GM12878 (cell line): ENCODE data around the gene CNTN4. TPM values are rescaled to one million over a fixed set of nuclear protein-coding genes. Genes with fewer than 3 reads are reported as not detected.
A peak's percentile ranks its signal among the peaks of the same experiment; 100 is the strongest.

Source experiments
- BCLAF1 ChIP-seq: fragments of 450-650 bp; IDR thresholded peaks from 2 replicates; pipeline ENCODE4 v1.6.1; 2017; ENCODE audit warnings: antibody characterized with exemption, mild to moderate bottlenecking, moderate library complexity
- BHLHE40 ChIP-seq, 2 experiments: fragments of 450-650 bp in 1 of 2; IDR thresholded peaks; 2 replicates each; pipeline ENCODE4 v1.6.1; 2011 to 2017; ENCODE audit warnings: low read depth in 2 of 2, borderline replicate concordance in 1 of 2, improper control_type of control experiment in 1 of 2, low read length in 1 of 2, mild to moderate bottlenecking in 1 of 2
- EGR1 ChIP-seq, 2 experiments: IDR thresholded peaks; 1 replicate in 1 of 2; 2 replicates in 1 of 2; pipeline ENCODE4 v1.6.1; 2011 to 2012; ENCODE audit warnings: low read depth in 2 of 2, low read length in 2 of 2, borderline replicate concordance in 1 of 2, mild to moderate bottlenecking in 1 of 2, moderate library complexity in 1 of 2
- ETV6 ChIP-seq, 2 experiments: fragments of 450-650 bp in 1 of 2; IDR thresholded peaks in 1 of 2; conservative IDR thresholded peaks in 1 of 2; 2 replicates each; pipeline ENCODE4 v1.6.1; 2014; ENCODE audit warnings: antibody characterized with exemption in 1 of 2, borderline replicate concordance in 1 of 2, low read depth in 1 of 2, mild to moderate bottlenecking in 1 of 2, moderate library complexity in 1 of 2
- FOXM1 ChIP-seq: IDR thresholded peaks from 2 replicates; pipeline ENCODE4 v1.6.1; 2012; ENCODE audit warnings: low read depth, mild to moderate bottlenecking, inconsistent platforms, low read length, moderate library complexity
- JUNB ChIP-seq: IDR thresholded peaks from 2 replicates; pipeline ENCODE4 v1.6.1; 2016; ENCODE audit warnings: antibody characterized with exemption, mild to moderate bottlenecking
- MEF2A ChIP-seq: IDR thresholded peaks from 2 replicates; pipeline ENCODE4 v1.6.1; 2011; ENCODE audit warnings: low read depth, mild to moderate bottlenecking, low read length, moderate library complexity; ENCODE audit not compliant: insufficient read depth
- MTA3 ChIP-seq: IDR thresholded peaks from 2 replicates; pipeline ENCODE4 v1.6.1; 2012; ENCODE audit warnings: low read length, inconsistent platforms, borderline replicate concordance
- NBN ChIP-seq: fragments of 450-650 bp; IDR thresholded peaks from 2 replicates; pipeline ENCODE4 v1.6.1; 2016
- NFYB ChIP-seq: IDR thresholded peaks from 2 replicates; pipeline ENCODE4 v1.6.1; 2011; ENCODE audit warnings: low read depth, mild to moderate bottlenecking, low read length, improper control_type of control experiment, moderate library complexity; ENCODE audit not compliant: insufficient read depth
- PAX8 ChIP-seq: fragments of 450-650 bp; IDR thresholded peaks from 2 replicates; pipeline ENCODE4 v1.6.1; 2017; ENCODE audit warnings: mild to moderate bottlenecking, moderate library complexity
- POU2F2 ChIP-seq: IDR thresholded peaks from 3 replicates; pipeline ENCODE4 v1.6.1; 2011; ENCODE audit warnings: low read depth, mild to moderate bottlenecking, low read length, borderline replicate concordance
- RUNX3 ChIP-seq: IDR thresholded peaks from 2 replicates; pipeline ENCODE4 v1.6.1; 2012; ENCODE audit warnings: low read length, inconsistent platforms
- SMAD1 ChIP-seq: fragments of 450-650 bp; IDR thresholded peaks from 2 replicates; pipeline ENCODE4 v1.6.1; 2018; ENCODE audit warnings: mild to moderate bottlenecking, low read depth; ENCODE audit not compliant: partially characterized antibody
- YBX1 ChIP-seq: fragments of 450-650 bp; IDR thresholded peaks from 2 replicates; pipeline ENCODE4 v1.6.1; 2016; ENCODE audit warnings: antibody characterized with exemption
- YY1 ChIP-seq: IDR thresholded peaks from 2 replicates; pipeline ENCODE4 v1.6.1; 2011; ENCODE audit warnings: low read depth, mild to moderate bottlenecking, low read length
- ZBTB40 ChIP-seq: fragments of 450-650 bp; IDR thresholded peaks from 2 replicates; pipeline ENCODE4 v1.6.1; 2016; ENCODE audit warnings: mild to moderate bottlenecking, moderate library complexity, borderline replicate concordance
- polyA plus RNA-seq, 11 experiments: library from polyadenylated mRNA; depleted of rRNA in 4 of 11; unstranded in 6 of 11; stranded (reverse) in 5 of 11; fragments of >200 nt; fragmentation: Nextera tagmentation in 4 of 11; fragmentation: Illumina TruSeq in 1 of 11; extraction: Ambion mirVana in 4 of 11; extraction: Trizol in 1 of 11; gene quantifications; 1 replicate in 1 of 11; 2 replicates in 10 of 11; pipeline versions ENCODE4 v1.2.1 to v1.2.3, GENCODE V29; 2011 to 2016; ENCODE audit warnings: inconsistent platforms in 2 of 11, missing spikeins in 2 of 11, low read depth in 1 of 11
- total RNA-seq, 4 experiments: library from RNA; depleted of rRNA in 3 of 4; stranded (reverse); fragments of >200 nt in 3 of 4; fragmentation: Illumina TruSeq in 1 of 4; extraction: Trizol in 1 of 4; gene quantifications; 2 replicates each; pipeline versions ENCODE4 v1.2.1 to v1.2.3, GENCODE V29; 2013 to 2021
- TF ChIP-seq, protein P1 (sequence below): fragments of 450-650 bp; formaldehyde crosslinking; IDR thresholded peaks from 2 replicates; pipeline ENCODE4 v1.4.0; 2020; ENCODE audit warnings: mild to moderate bottlenecking, moderate library complexity
- TF ChIP-seq, protein P2 (sequence below): IDR thresholded peaks from 2 replicates; pipeline ENCODE4 v1.6.1; 2011; ENCODE audit warnings: low read depth, mild to moderate bottlenecking, low read length, moderate library complexity, borderline replicate concordance; ENCODE audit errors: extremely low read depth

The CNTN4 gene
- total and polyA plus RNA-seq, 10 of the 15 experiments (the other 5 are each of a cell fraction or from before 2014, with no cell fraction given): 0.05 to 0.43 (median 0.15) TPM; not detected in 1

DNA sequence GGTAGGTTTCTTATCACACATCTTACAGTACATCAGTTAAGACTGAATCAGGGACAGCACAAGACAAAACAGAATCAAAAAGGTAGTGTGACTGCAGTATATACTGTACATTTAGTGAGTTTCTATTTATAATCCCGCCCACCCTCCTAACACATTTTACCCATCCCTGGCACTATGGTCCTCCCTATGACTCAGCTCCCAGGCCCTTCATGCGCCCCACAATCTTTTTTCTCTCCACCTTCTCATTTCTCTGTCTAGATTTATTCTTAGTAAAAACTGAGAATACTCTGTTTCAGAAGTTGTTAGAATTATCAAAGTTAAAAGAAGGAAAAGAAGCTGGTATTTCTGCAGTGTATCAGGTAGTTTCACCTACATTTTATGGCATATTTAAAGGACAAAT is 427.3 kb downstream of the CNTN4 start (continued):
- TF ChIP-seq EGR1 (IDR thresholded peaks at IDR 0.05; ENCODE audit: borderline replicate concordance in 1 of 2, low read depth in 2 of 2, low read length in 2 of 2): no peak
- TF ChIP-seq NBN: no peak
- TF ChIP-seq BHLHE40 (IDR thresholded peaks at IDR 0.05; ENCODE audit: borderline replicate concordance in 1 of 2, low read depth in 2 of 2, low read length in 1 of 2): peak in 1 of 2 experiments; percentile 36; a peak in 1 of 4 replicates
- TF ChIP-seq MTA3: no peak
- TF ChIP-seq NFYB: no peak
- TF ChIP-seq FOXM1: peak; percentile 26; the same call in 1 of the 2 replicates
- TF ChIP-seq RUNX3: peak; percentile 56
- no peak for TF ChIP-seq ETV6 (conservative IDR thresholded peaks at IDR 0.05 in 1 of 2, IDR thresholded peaks at IDR 0.05 in 1 of 2; ENCODE audit: borderline replicate concordance in 1 of 2, low read depth in 1 of 2)
- TF ChIP-seq YBX1: no peak
- TF ChIP-seq, protein P1, sequence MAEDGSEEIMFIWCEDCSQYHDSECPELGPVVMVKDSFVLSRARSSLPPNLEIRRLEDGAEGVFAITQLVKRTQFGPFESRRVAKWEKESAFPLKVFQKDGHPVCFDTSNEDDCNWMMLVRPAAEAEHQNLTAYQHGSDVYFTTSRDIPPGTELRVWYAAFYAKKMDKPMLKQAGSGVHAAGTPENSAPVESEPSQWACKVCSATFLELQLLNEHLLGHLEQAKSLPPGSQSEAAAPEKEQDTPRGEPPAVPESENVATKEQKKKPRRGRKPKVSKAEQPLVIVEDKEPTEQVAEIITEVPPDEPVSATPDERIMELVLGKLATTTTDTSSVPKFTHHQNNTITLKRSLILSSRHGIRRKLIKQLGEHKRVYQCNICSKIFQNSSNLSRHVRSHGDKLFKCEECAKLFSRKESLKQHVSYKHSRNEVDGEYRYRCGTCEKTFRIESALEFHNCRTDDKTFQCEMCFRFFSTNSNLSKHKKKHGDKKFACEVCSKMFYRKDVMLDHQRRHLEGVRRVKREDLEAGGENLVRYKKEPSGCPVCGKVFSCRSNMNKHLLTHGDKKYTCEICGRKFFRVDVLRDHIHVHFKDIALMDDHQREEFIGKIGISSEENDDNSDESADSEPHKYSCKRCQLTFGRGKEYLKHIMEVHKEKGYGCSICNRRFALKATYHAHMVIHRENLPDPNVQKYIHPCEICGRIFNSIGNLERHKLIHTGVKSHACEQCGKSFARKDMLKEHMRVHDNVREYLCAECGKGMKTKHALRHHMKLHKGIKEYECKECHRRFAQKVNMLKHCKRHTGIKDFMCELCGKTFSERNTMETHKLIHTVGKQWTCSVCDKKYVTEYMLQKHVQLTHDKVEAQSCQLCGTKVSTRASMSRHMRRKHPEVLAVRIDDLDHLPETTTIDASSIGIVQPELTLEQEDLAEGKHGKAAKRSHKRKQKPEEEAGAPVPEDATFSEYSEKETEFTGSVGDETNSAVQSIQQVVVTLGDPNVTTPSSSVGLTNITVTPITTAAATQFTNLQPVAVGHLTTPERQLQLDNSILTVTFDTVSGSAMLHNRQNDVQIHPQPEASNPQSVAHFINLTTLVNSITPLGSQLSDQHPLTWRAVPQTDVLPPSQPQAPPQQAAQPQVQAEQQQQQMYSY: no peak
- no peak for TF ChIP-seq SMAD1
- no peak for TF ChIP-seq POU2F2
- TF ChIP-seq YY1: no peak
- TF ChIP-seq BCLAF1: no peak
- TF ChIP-seq PAX8: no peak
- TF ChIP-seq JUNB: peak; percentile 57
- TF ChIP-seq, protein P2, sequence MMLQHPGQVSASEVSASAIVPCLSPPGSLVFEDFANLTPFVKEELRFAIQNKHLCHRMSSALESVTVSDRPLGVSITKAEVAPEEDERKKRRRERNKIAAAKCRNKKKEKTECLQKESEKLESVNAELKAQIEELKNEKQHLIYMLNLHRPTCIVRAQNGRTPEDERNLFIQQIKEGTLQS: no peak
- TF ChIP-seq MEF2A: peak; percentile 68; the same call in 1 of the 2 replicates
- no peak for TF ChIP-seq ZBTB40
